Activated T-cell treated with anti-CD3 and anti-CD28 coated beads, Interleukin-2, amount 50 U/mL, for 72 hours (primary cell): ENCODE measurements around the gene ADGRV1. TPM values are rescaled to one million over a fixed set of nuclear protein-coding genes. Genes with fewer than 3 reads are reported as not detected.
"Not testable (repeated sequence)": the region's sequence is repeated elsewhere in the genome, so short reads cannot be mapped to it uniquely, and the experiment has no call there.

Experiments
- ATAC-seq, 2 donors: fragments of 150-1000 bp; cut with Tn5 transposase; replicated peaks in 1 of 2; 2 replicates each; pipeline ENCODE4 v1.10.0; 2021; ENCODE audit warnings: moderate library complexity in 2 of 2, mild to moderate bottlenecking in 1 of 2
- DNase-seq, 2 donors: peaks; one replicate each; pipeline ENCODE4 v3.0.0; 2021 to 2022; ENCODE audit warnings: mixed read lengths in 1 of 2
- H3K27ac Mint-ChIP-seq: one replicate; pipeline ENCODE4 v1.8.0; 2022; ENCODE audit warnings: mild to moderate bottlenecking, moderate library complexity, mixed read lengths
- H3K27me3 Mint-ChIP-seq: one replicate; pipeline ENCODE4 v1.8.0; 2022; ENCODE audit warnings: low read depth, mixed read lengths
- H3K36me3 Mint-ChIP-seq, 2 donors: one replicate each; pipeline ENCODE4 v1.8.0; 2022; ENCODE audit warnings: mixed read lengths in 2 of 2, mild to moderate bottlenecking in 1 of 2; ENCODE audit not compliant: insufficient read depth in 2 of 2
- H3K4me1 Mint-ChIP-seq: one replicate; pipeline ENCODE4 v1.8.0; 2022; ENCODE audit warnings: low read depth, mixed read lengths
- H3K4me3 Mint-ChIP-seq, 2 donors: one replicate each; pipeline ENCODE4 v1.8.0; 2022; ENCODE audit warnings: mild to moderate bottlenecking in 2 of 2, mixed read lengths in 2 of 2, moderate library complexity in 2 of 2
- H3K9me3 Mint-ChIP-seq, 2 donors: one replicate each; pipeline ENCODE4 v1.8.0; 2022; ENCODE audit warnings: mixed read lengths in 2 of 2
- total RNA-seq, 2 donors: library from RNA; stranded (reverse); gene quantifications; one replicate each; pipeline ENCODE4 v1.2.3, GENCODE V29; 2022

ADGRV1 gene
- total RNA-seq, 2 donors from 2014 or later: 0.12 to 0.21 TPM

DNA sequence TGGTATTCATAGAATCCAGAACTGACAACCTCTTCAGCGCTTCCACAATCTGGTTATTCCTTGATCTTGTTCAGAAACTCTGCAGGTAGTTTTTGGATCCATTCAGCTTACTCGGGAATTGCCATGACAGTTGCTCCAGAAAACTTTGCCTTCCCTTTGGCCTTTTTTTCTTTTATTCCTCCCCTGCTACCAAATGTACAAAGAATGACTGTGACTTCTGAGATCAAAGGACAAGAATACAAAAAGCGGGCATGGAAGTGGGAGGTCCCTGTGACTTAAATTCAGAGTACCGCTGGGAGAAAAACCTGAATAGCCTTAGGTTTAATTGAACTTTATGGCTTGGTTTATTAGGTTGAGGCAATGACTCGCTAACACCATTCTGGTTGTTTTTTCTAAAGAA, 59.5 kb downstream of the ADGRV1 start:
- Mint-ChIP-seq H3K27me3 (no peaks in the 10 kb centered on the region), H3K4me1 (no peaks in the 10 kb centered on the region), H3K27ac (no peak overlapping the region)

DNA sequence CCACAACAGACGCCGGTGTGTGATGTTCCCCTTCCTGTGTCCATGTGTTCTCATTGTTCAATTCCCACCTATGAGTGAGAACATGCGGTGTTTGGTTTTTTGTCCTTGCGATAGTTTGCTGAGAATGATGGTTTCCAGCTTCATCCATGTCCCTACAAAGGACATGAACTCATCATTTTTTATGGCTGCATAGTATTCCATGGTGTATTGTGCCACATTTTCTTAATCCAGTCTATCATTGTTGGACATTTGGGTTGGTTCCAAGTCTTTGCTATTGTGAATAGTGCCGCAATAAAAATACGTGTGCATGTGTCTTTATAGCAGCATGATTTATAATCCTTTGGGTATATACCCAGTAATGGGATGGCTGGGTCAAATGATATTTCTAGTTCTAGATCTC, 61.2 kb downstream of the ADGRV1 start:
- H3K27me3 Mint-ChIP-seq, H3K27ac Mint-ChIP-seq, H3K4me3 Mint-ChIP-seq, H3K36me3 Mint-ChIP-seq, ATAC-seq, DNase-seq, H3K4me1 Mint-ChIP-seq, H3K9me3 Mint-ChIP-seq: not testable (repeated sequence)

More for the DNA sequence above, 59.5 kb downstream of the ADGRV1 start:
- no peak for ATAC-seq
- H3K9me3 Mint-ChIP-seq: peaks cover 0 to 2% of the 10 kb centered on the region in 2 donors
- H3K4me3 Mint-ChIP-seq: no peak overlapping the region
- no peak for DNase-seq
- no peaks in the 10 kb centered on the region for H3K36me3 Mint-ChIP-seq

DNA sequence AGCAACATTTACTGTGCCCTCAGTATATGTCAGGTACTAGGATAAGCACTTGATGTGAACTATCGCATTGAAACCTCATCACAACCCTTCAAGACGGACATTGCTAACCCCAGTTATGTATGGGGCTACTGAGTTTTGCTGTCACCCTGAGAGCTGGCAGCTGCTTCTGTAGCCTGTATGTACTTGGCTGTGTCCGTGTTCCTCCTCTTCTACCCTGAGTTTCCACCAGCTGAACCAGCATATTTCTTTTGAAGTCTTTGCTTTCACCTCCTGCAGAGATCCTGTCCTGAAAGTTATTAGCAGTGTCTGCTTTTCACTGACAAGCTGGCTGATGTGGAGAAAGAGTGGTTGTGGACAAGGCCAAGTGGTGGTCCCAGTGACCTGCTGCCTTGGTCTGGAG, 63.3 kb downstream of the ADGRV1 start:
- peaks cover 0 to 2% of the 10 kb centered on the region in 2 donors for H3K9me3 Mint-ChIP-seq
- ATAC-seq (no peak), DNase-seq (no peak)
- no peaks in the 10 kb centered on the region for H3K36me3 Mint-ChIP-seq
- no peak overlapping the region for H3K27ac Mint-ChIP-seq
- no peaks in the 10 kb centered on the region for H3K27me3 Mint-ChIP-seq
- H3K4me1 Mint-ChIP-seq: no peaks in the 10 kb centered on the region
- no peak overlapping the region for H3K4me3 Mint-ChIP-seq

DNA sequence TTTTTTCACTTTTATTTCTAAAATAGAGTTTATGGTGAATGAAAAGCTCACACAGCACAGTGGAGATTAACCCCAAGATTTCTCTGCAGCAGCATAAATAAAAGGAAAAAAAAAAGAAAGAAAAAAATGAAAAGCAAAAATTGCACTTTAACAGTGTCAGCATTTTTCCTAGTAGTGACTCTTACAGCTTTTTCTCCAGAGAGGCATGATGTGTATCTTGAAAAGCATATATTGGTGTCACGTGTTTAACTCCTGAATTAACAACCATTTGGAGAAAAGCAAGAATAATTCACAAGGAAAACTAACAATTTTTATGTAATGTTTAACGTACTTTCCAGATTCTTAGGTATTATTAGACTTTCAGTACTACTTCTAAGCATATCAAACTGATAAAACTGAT, 67.9 kb downstream of the ADGRV1 start:
- H3K4me3 Mint-ChIP-seq: no peak overlapping the region
- no peak for ATAC-seq
- no peaks in the 10 kb centered on the region for H3K27me3 Mint-ChIP-seq
- H3K4me1 Mint-ChIP-seq: no peaks in the 10 kb centered on the region
- no peaks in the 10 kb centered on the region for H3K36me3 Mint-ChIP-seq
- H3K9me3 Mint-ChIP-seq: peaks cover 0 to under 1% of the 10 kb centered on the region in 2 donors
- H3K27ac Mint-ChIP-seq: no peak overlapping the region
- DNase-seq: no peak

DNA sequence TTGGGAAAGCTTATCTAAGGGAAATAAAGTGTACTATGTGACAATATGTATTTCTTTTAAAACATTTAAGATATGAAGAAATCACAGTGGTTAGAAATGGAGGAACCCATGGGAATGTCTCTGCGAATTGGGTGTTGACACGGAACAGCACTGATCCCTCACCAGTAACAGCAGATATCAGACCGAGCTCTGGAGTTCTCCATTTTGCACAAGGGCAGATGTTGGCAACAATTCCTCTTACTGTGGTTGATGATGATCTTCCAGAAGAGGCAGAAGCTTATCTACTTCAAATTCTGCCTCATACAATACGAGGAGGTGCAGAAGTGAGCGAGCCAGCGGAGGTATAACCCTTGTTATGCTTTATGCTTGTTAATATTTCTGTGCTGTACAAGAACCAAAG, 69.9 kb downstream of the ADGRV1 start:
- H3K36me3 Mint-ChIP-seq: no peaks in the 10 kb centered on the region
- no peak overlapping the region for H3K27ac Mint-ChIP-seq
- H3K9me3 Mint-ChIP-seq: no peaks in the 10 kb centered on the region
- no peak for DNase-seq
- no peaks in the 10 kb centered on the region for H3K4me1 Mint-ChIP-seq
- H3K4me3 Mint-ChIP-seq: no peak overlapping the region
- ATAC-seq: no peak
- no peaks in the 10 kb centered on the region for H3K27me3 Mint-ChIP-seq

DNA sequence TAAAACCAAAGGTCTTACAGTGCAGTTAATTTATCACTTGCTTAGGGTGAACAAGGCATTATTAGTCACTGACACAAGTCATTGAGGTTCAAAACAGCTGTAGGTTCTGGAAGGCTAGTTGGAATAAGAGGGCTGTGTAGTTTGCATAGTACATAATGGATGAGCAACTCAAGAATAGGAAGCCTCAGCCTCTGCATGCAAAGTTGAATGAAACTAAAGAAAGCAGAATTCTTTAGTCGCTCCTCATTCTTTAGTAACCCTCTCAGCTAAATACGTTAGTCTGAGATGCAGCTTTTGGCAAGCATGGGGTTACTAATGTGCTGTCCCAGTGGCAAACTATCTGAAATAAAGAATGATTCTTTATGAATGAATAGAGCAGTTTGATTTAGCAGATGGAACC, 74.2 kb downstream of the ADGRV1 start:
- Mint-ChIP-seq H3K36me3 (no peaks in the 10 kb centered on the region), H3K27ac (no peak overlapping the region), H3K4me1 (no peaks in the 10 kb centered on the region), H3K4me3 (no peak overlapping the region), H3K9me3 (no peaks in the 10 kb centered on the region), H3K27me3 (no peaks in the 10 kb centered on the region)
- ATAC-seq (no peak), DNase-seq (no peak)

DNA sequence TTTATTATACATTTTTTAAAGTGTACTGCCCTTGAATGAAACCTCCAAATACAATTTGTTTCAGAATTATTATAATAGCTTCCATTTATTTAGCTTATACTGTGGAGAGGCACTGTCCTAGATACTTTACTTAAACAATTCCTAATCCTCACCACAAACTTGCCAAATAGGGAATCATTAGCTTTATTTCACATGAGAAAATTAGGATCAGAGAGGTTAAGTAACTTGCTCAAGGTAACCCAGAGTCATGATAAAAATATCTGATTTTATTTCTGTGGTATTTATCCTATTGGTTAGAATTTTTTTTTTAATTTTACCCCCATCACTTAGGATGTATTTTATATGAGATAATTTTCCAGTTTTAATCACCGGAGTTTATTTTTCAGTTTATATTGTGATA, 78.4 kb downstream of the ADGRV1 start:
- Mint-ChIP-seq H3K4me3 (no peak overlapping the region), H3K36me3 (no peaks in the 10 kb centered on the region), H3K27me3 (no peaks in the 10 kb centered on the region)

DNA sequence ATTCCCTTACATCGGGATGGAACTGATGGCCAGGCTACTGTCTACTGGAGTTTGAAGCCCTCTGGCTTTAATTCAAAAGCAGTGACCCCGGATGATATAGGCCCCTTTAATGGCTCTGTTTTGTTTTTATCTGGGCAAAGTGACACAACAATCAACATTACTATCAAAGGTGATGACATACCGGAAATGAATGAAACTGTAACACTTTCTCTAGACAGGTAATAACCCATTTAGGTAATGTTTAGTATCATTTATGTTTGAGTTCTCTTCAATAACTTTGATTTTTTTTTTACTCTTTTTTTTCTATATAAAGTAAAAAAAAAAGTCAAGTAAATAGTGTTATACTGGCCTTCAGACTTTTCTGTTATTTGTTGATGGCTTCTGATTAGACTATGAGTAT, 79.1 kb downstream of the ADGRV1 start:
- no peak for ATAC-seq
- no peak overlapping the region for H3K4me3 Mint-ChIP-seq
- no peak for DNase-seq
- H3K36me3 Mint-ChIP-seq: no peaks in the 10 kb centered on the region
- H3K27me3 Mint-ChIP-seq: no peaks in the 10 kb centered on the region
- H3K27ac Mint-ChIP-seq: no peak overlapping the region
- H3K4me1 Mint-ChIP-seq: no peaks in the 10 kb centered on the region
- H3K9me3 Mint-ChIP-seq: no peaks in the 10 kb centered on the region

More for the DNA sequence above, 78.4 kb downstream of the ADGRV1 start:
- ATAC-seq: no peak
- DNase-seq: no peak
- Mint-ChIP-seq H3K9me3 (no peaks in the 10 kb centered on the region), H3K27ac (no peak overlapping the region), H3K4me1 (no peaks in the 10 kb centered on the region)

DNA sequence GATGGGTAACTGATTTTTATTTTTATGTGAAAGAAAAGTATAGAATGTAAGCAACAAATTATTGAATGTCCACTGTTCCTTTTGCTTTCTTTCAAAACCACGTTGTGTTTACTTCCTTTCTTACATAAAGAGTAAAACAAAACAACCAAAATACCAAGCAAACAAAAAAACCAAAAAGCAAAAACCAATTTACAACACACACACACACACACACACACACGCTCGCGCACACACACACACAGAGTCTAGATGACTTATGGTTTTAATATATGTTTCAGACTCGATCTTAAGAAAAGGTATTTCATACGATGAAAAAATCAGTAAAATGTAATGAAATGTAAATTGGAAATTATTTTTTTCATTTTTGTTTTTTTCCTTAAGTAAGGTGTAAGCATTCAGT, 80.3 kb downstream of the ADGRV1 start:
- H3K4me1 Mint-ChIP-seq: no peaks in the 10 kb centered on the region
- ATAC-seq (no peak), DNase-seq (no peak)
- no peak overlapping the region for H3K27ac Mint-ChIP-seq
- H3K4me3 Mint-ChIP-seq: no peak overlapping the region
- no peaks in the 10 kb centered on the region for H3K36me3 Mint-ChIP-seq
- H3K27me3 Mint-ChIP-seq: no peaks in the 10 kb centered on the region
- H3K9me3 Mint-ChIP-seq: no peaks in the 10 kb centered on the region

DNA sequence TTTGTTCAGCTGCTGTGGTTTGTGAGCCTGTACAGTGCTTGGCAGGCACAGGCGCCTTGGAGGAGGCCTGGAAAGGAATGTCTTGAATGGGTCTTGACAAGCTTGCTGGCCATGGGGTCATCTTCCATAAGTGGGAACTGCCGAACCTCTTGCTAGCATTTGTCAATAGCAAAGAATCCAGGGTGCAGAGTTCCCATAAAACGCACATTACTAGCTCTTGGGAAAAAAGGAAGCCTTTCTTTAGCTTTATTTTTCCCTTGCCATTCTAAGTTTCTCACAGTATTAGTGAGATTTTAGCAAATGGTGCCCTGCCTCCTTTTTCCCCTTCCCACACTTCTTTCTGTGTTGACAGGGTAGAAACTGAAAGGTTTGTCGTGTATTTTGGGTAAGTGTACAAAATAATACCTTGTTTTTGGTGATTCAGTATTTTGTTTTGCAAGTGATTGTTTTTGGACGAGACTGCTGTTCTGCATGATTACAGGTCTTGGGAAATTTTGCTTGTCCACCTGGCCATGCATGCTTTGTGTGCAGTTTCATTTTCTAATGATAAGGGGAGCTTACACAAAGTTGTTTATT, 82.0 kb downstream of the ADGRV1 start:
- Mint-ChIP-seq H3K27ac (no peak overlapping the region), H3K9me3 (no peaks in the 10 kb centered on the region), H3K4me3 (no peak overlapping the region), H3K36me3 (no peaks in the 10 kb centered on the region), H3K27me3 (no peaks in the 10 kb centered on the region), H3K4me1 (no peaks in the 10 kb centered on the region)
- no peak for DNase-seq
- no peak for ATAC-seq

DNA sequence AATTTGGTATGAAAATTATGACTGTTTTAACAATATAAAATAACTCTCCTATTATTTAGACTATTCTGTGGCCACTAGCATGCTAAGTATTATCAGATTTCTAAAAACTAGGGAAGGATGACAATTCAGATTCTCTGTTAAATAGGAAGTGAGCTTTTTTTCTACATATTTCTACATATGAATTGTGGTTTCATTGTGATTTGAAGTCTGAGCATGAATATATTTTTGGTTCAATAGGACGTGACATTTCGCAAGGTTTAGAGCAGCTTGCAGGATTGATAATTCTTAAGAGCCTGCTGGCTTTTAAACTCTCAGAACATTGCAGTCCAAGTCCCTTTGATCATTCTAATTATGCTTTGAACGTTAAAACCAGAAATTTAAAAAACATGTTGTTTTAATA, 82.9 kb downstream of the ADGRV1 start:
- no peaks in the 10 kb centered on the region for H3K4me1 Mint-ChIP-seq
- DNase-seq (no peak), ATAC-seq (no peak)
- H3K9me3 Mint-ChIP-seq: no peaks in the 10 kb centered on the region
- no peak overlapping the region for H3K4me3 Mint-ChIP-seq
- no peaks in the 10 kb centered on the region for H3K27me3 Mint-ChIP-seq
- H3K27ac Mint-ChIP-seq: no peak overlapping the region
- H3K36me3 Mint-ChIP-seq: no peaks in the 10 kb centered on the region

DNA sequence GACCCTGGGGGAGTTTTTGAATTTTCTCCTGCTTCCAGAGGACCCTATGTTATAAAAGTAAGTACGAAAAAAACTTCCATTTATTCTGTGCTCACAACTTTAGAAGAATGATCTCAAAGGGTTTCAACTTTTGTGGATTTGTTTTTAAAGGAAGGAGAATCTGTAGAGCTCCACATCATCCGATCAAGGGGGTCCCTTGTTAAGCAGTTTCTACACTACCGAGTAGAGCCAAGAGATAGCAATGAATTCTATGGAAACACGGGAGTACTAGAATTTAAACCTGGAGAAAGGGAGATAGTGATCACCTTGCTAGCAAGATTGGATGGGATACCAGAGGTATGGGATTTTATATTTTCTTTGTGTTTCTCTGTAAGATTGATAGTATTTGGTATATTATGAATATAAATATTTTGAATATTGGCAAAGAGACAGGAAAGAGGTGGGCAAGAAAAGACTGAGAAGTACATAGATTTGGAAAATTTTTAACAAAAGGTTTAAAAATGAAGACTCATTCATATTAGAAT, 84.2 kb downstream of the ADGRV1 start:
- Mint-ChIP-seq H3K9me3 (no peaks in the 10 kb centered on the region), H3K36me3 (no peaks in the 10 kb centered on the region), H3K27ac (no peak overlapping the region), H3K4me3 (no peak overlapping the region), H3K4me1 (no peaks in the 10 kb centered on the region), H3K27me3 (no peaks in the 10 kb centered on the region)
- DNase-seq: no peak
- ATAC-seq: no peak

DNA sequence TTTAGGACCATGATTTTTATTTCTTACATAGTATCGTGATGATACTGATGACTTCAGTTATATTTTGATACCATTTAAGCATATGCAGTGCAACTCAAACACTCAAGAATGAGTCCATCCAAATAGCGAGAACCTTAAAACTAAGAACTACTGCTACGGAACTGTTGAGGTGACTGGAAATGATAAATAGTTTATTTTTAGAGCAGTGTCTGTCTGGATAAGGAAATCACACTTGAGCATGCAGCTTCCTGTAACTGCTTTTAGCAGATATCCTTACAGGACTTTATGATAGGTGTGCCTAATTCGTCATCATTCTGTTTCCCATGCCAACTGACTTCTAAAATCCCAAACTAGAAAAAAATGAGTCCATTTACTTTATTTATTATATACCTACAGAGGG, 85.5 kb downstream of the ADGRV1 start:
- Mint-ChIP-seq H3K9me3 (no peaks in the 10 kb centered on the region), H3K27me3 (no peaks in the 10 kb centered on the region), H3K27ac (no peak overlapping the region), H3K4me1 (no peaks in the 10 kb centered on the region), H3K4me3 (no peak overlapping the region), H3K36me3 (no peaks in the 10 kb centered on the region)
- ATAC-seq: no peak
- no peak for DNase-seq

DNA sequence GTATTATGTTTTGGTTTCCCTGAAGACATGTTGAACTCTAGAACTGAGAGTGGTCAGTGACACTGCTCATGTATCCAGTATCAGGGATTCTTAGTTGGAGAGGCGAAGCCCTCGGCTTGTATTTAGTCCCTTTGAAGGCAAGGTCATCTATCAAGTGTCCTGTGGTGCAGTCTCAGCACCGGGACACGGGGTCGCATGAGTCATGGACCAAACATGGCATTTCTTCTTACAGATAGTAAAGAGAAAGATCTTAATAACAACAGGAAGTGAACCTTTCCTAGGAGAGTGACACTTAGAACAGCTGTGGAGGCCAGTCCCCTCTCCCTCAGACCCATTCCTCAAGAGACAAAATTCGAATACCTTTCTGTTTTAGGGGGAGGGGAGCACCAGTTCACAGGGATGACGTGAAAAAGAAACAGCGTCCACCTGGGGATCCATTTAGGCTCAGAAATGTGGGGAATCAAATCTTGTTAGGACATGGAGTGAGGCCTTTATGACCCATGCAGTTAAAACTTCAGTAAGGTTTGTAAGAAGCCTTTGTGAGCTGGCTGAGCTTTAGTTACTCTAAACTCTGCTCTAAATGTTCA, 86.5 kb downstream of the ADGRV1 start:
- DNase-seq: no peak
- no peaks in the 10 kb centered on the region for H3K36me3 Mint-ChIP-seq
- no peak overlapping the region for H3K27ac Mint-ChIP-seq
- no peaks in the 10 kb centered on the region for H3K27me3 Mint-ChIP-seq
- no peak overlapping the region for H3K4me3 Mint-ChIP-seq
- H3K9me3 Mint-ChIP-seq: no peaks in the 10 kb centered on the region
- no peak for ATAC-seq
- no peaks in the 10 kb centered on the region for H3K4me1 Mint-ChIP-seq
